HepG2 (cell line): ENCODE measurements around the gene UQCR11. TPM values are rescaled to one million over a fixed set of nuclear protein-coding genes. Genes with fewer than 3 reads are reported as not detected.
A peak's percentile ranks its signal among the peaks of the same experiment; 100 is the strongest.

Experiments
- ATF1 ChIP-seq: IDR thresholded peaks from 2 replicates; pipeline ENCODE4 v1.6.1; 2016; ENCODE audit warnings: mild to moderate bottlenecking, control low read depth
- EED ChIP-seq: sonication (generic); formaldehyde crosslinking; IDR thresholded peaks from 2 replicates; pipeline ENCODE4 v1.5.0; 2020; ENCODE audit warnings: mild to moderate bottlenecking, missing genetic modification reagents
- MEIS1 ChIP-seq: sonication (generic); formaldehyde crosslinking; IDR thresholded peaks from 2 replicates; pipeline ENCODE4 v1.9.0; 2021; ENCODE audit warnings: mild to moderate bottlenecking, missing genetic modification reagents, moderate library complexity, borderline replicate concordance
- NBN ChIP-seq: fragments of 450-650 bp; conservative IDR thresholded peaks from 2 replicates; pipeline ENCODE4 v1.6.1; 2017
- PRDM10 ChIP-seq: sonication (generic); formaldehyde crosslinking; IDR thresholded peaks from 2 replicates; pipeline ENCODE4 v1.4.0; 2020; ENCODE audit warnings: low read depth, missing genetic modification reagents
- RFX5 ChIP-seq: IDR thresholded peaks from 2 replicates; pipeline ENCODE4 v1.6.1; 2011; ENCODE audit warnings: low read depth, low read length, improper control_type of control experiment
- TCF7 ChIP-seq: sonication (generic); IDR thresholded peaks from 2 replicates; pipeline ENCODE4 v1.6.1; 2016; ENCODE audit warnings: antibody characterized with exemption, low read depth
- ZKSCAN5 ChIP-seq: sonication (generic); formaldehyde crosslinking; IDR thresholded peaks from 2 replicates; pipeline ENCODE4 v1.5.1; 2020; ENCODE audit warnings: mild to moderate bottlenecking, missing genetic modification reagents
- ZNF263 ChIP-seq: sonication (generic); formaldehyde crosslinking; IDR thresholded peaks from 2 replicates; pipeline ENCODE4 v1.4.0; 2020; ENCODE audit warnings: missing genetic modification reagents
- ZNF547 ChIP-seq: sonication (generic); formaldehyde crosslinking; IDR thresholded peaks from 2 replicates; pipeline ENCODE4 v1.5.1; 2020; ENCODE audit warnings: mild to moderate bottlenecking, missing genetic modification reagents
- ZNF577 ChIP-seq: sonication (generic); formaldehyde crosslinking; IDR thresholded peaks from 2 replicates; pipeline ENCODE4 v1.4.0; 2020; ENCODE audit warnings: mild to moderate bottlenecking, low read depth, missing genetic modification reagents, borderline replicate concordance
- ZNF644 ChIP-seq: IDR thresholded peaks from 2 replicates; pipeline ENCODE4 v1.6.1; 2016; ENCODE audit warnings: low read depth
- ZNF678 ChIP-seq: sonication (generic); formaldehyde crosslinking; IDR thresholded peaks from 2 replicates; pipeline ENCODE4 v1.4.0; 2020; ENCODE audit warnings: mild to moderate bottlenecking, missing genetic modification reagents
- ZNF709 ChIP-seq: sonication (generic); formaldehyde crosslinking; IDR thresholded peaks from 2 replicates; pipeline ENCODE4 v1.5.0; 2020; ENCODE audit warnings: mild to moderate bottlenecking, missing genetic modification reagents
- ZNF790 ChIP-seq: sonication (generic); formaldehyde crosslinking; IDR thresholded peaks from 2 replicates; pipeline ENCODE4 v1.8.0; 2022; ENCODE audit warnings: missing genetic modification reagents, mild to moderate bottlenecking, borderline replicate concordance
- ZSCAN30 ChIP-seq: sonication (generic); formaldehyde crosslinking; IDR thresholded peaks from 2 replicates; pipeline ENCODE4 v1.5.0; 2020; ENCODE audit warnings: mild to moderate bottlenecking, missing genetic modification reagents
- polyA plus RNA-seq, 8 experiments: library from polyadenylated mRNA; depleted of rRNA in 3 of 8; stranded (reverse) in 7 of 8; unstranded in 1 of 8; fragments of >200 nt; fragmentation: Illumina TruSeq in 4 of 8; extraction: Trizol in 4 of 8; gene quantifications; 2 replicates each; pipeline versions ENCODE4 v1.2.1 to v1.2.3, GENCODE V29; 2011 to 2016; ENCODE audit warnings: low read depth in 4 of 8, missing spikeins in 1 of 8, mixed read lengths in 1 of 8; ENCODE audit not compliant: insufficient read depth in 1 of 8
- total RNA-seq, 5 experiments: library from RNA; depleted of rRNA; stranded (reverse); fragments of >200 nt; fragmentation: Illumina TruSeq; extraction: Trizol; gene quantifications; 2 replicates each; pipeline ENCODE4 v1.2.3, GENCODE V29; 2016; ENCODE audit warnings: low read depth in 1 of 5
- TF ChIP-seq, protein P1 (sequence below): sonication (generic); formaldehyde crosslinking; IDR thresholded peaks from 2 replicates; pipeline ENCODE4 v1.4.0; 2020; ENCODE audit warnings: missing genetic modification reagents, mild to moderate bottlenecking, borderline replicate concordance
- TF ChIP-seq, protein P2 (sequence below), 2 experiments: sonication (generic) in 1 of 2; formaldehyde crosslinking in 1 of 2; IDR thresholded peaks; 2 replicates each; pipeline versions ENCODE4 v1.4.0 to v1.6.1; 2016 to 2020; ENCODE audit warnings: borderline replicate concordance in 1 of 2, low read depth in 1 of 2, mild to moderate bottlenecking in 1 of 2, missing genetic modification reagents in 1 of 2

Gene UQCR11
- total and polyA plus RNA-seq, 2 of the 13 experiments (the other 11 are each of a cell fraction or from before 2014, with no cell fraction given): 125 to 214 TPM

GRCh38 chr19:1652471-1653299, 47.4 kb upstream of the UQCR11 start, which contains the start of gene TCF3 (continued):
- no peak for TF ChIP-seq PRDM10 (CRISPR knock-in tag)
- no peak for TF ChIP-seq ZKSCAN5
- no peak for TF ChIP-seq ZNF709 (CRISPR knock-in tag)
- TF ChIP-seq ZNF644 (CRISPR knock-in tag): no peak
- TF ChIP-seq ZNF790 (CRISPR knock-in tag): 0 out of 2 replicates have a peak, but pooled peaks have one; percentile 44
- TF ChIP-seq NBN: no peak
- no peak for TF ChIP-seq ZNF577 (CRISPR knock-in tag)
- TF ChIP-seq, protein P1, sequence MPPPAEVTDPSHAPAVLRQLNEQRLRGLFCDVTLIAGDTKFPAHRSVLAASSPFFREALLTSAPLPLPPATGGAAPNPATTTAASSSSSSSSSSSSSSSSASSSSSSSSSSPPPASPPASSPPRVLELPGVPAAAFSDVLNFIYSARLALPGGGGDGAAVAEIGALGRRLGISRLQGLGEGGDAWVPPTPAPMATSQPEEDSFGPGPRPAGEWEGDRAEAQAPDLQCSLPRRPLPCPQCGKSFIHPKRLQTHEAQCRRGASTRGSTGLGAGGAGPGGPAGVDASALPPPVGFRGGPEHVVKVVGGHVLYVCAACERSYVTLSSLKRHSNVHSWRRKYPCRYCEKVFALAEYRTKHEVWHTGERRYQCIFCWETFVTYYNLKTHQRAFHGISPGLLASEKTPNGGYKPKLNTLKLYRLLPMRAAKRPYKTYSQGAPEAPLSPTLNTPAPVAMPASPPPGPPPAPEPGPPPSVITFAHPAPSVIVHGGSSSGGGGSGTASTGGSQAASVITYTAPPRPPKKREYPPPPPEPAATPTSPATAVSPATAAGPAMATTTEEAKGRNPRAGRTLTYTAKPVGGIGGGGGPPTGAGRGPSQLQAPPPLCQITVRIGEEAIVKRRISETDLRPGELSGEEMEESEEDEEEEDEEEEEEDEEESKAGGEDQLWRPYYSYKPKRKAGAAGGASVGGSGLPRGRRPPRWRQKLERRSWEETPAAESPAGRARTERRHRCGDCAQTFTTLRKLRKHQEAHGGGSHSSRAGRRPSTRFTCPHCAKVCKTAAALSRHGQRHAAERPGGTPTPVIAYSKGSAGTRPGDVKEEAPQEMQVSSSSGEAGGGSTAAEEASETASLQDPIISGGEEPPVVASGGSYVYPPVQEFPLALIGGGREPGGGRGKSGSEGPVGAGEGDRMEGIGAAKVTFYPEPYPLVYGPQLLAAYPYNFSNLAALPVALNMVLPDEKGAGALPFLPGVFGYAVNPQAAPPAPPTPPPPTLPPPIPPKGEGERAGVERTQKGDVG (CRISPR knock-in tag): no peak
- TF ChIP-seq RFX5: 0 out of 2 replicates have a peak, but pooled peaks have one; percentile 10
- peak; percentile 72; the same call in 1 of the 2 replicates for TF ChIP-seq ZNF547 (CRISPR knock-in tag)
- TF ChIP-seq, protein P2, sequence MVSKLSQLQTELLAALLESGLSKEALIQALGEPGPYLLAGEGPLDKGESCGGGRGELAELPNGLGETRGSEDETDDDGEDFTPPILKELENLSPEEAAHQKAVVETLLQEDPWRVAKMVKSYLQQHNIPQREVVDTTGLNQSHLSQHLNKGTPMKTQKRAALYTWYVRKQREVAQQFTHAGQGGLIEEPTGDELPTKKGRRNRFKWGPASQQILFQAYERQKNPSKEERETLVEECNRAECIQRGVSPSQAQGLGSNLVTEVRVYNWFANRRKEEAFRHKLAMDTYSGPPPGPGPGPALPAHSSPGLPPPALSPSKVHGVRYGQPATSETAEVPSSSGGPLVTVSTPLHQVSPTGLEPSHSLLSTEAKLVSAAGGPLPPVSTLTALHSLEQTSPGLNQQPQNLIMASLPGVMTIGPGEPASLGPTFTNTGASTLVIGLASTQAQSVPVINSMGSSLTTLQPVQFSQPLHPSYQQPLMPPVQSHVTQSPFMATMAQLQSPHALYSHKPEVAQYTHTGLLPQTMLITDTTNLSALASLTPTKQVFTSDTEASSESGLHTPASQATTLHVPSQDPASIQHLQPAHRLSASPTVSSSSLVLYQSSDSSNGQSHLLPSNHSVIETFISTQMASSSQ (IDR thresholded peaks at IDR 0.05; ENCODE audit: low read depth): no peak
- TF ChIP-seq, protein P2 (CRISPR knock-in tag; IDR thresholded peaks at IDR 0.05; ENCODE audit: borderline replicate concordance): peak; percentile 43; the same call in 1 of the 2 replicates
- TF ChIP-seq ZNF263 (CRISPR knock-in tag): peak; percentile 53; the same call in 1 of the 2 replicates
- peak; percentile 95 for TF ChIP-seq ATF1 (CRISPR knock-in tag)
- no peak for TF ChIP-seq ZNF678 (CRISPR knock-in tag)
- TF ChIP-seq TCF7: no peak
- no peak for TF ChIP-seq ZSCAN30
- TF ChIP-seq MEIS1 (CRISPR knock-in tag): no peak
- no peak for TF ChIP-seq EED (CRISPR knock-in tag)
